Kidney epithelial cell (primary cell): ENCODE results near the gene DSC1. TPM values are rescaled to one million over a fixed set of nuclear protein-coding genes. Genes with fewer than 3 reads are reported as not detected.

Source experiments
- DNase-seq: peaks from one replicate; pipeline ENCODE4 v3.0.0-alpha.2; 2010; ENCODE audit warnings: low read depth
- H3K27me3 ChIP-seq: 2 replicates; pipeline ENCODE4 v1.6.0; 2011; ENCODE audit warnings: low read length; ENCODE audit not compliant: control insufficient read depth, insufficient read depth
- H3K36me3 ChIP-seq: 2 replicates; pipeline ENCODE4 v1.5.1; 2011; ENCODE audit warnings: low read length; ENCODE audit not compliant: control insufficient read depth, insufficient read depth
- H3K4me3 ChIP-seq: 2 replicates; pipeline ENCODE4 v1.5.1; 2011; ENCODE audit warnings: low read depth, mild to moderate bottlenecking, control low read depth, low read length
- CTCF ChIP-seq: IDR thresholded peaks from 2 replicates; pipeline ENCODE4 v1.5.1; 2011; ENCODE audit warnings: mild to moderate bottlenecking, moderate library complexity, low read length, control low read depth, inconsistent platforms; ENCODE audit not compliant: insufficient read depth, poor library complexity, severe bottlenecking
- total RNA-seq: library from RNA; depleted of rRNA; stranded (reverse); fragments of >200 nt; gene quantifications from 2 replicates; pipeline ENCODE4 v1.2.3, GENCODE V29; 2015

Gene DSC1
- total RNA-seq, 1 donor from 2014 or later: not detected

- no peak for DNase-seq
- TF ChIP-seq CTCF: no peak
- H3K4me3 ChIP-seq: no peak overlapping the region
Observed at GRCh38 chr18:31148600-31148999, 14.1 kb downstream of the DSC1 start.

GRCh38 chr18:31146809-31147208, 15.8 kb downstream of the DSC1 start:
- no peaks in the 10 kb centered on the region for H3K36me3 ChIP-seq
- H3K4me3 ChIP-seq: no peak overlapping the region
- DNase-seq: no peak
- no peaks in the 10 kb centered on the region for H3K27me3 ChIP-seq
- no peak for TF ChIP-seq CTCF

More at GRCh38 chr18:31148600-31148999, 14.1 kb downstream of the DSC1 start:
- no peaks in the 10 kb centered on the region for H3K27me3 ChIP-seq
- H3K36me3 ChIP-seq: no peaks in the 10 kb centered on the region

- no peaks in the 10 kb centered on the region for H3K27me3 ChIP-seq
- no peak overlapping the region for H3K4me3 ChIP-seq
- DNase-seq: no peak
- TF ChIP-seq CTCF: no peak
- no peaks in the 10 kb centered on the region for H3K36me3 ChIP-seq
Observed at GRCh38 chr18:31143025-31143424, 19.6 kb downstream of the DSC1 start.

GRCh38 chr18:31138709-31139108, 23.9 kb downstream of the DSC1 start:
- no peaks in the 10 kb centered on the region for H3K36me3 ChIP-seq
- no peak for DNase-seq
- no peaks in the 10 kb centered on the region for H3K27me3 ChIP-seq
- H3K4me3 ChIP-seq: no peak overlapping the region
- no peak for TF ChIP-seq CTCF

- H3K4me3 ChIP-seq: no peak overlapping the region
- H3K27me3 ChIP-seq: no peaks in the 10 kb centered on the region
- no peak for DNase-seq
- TF ChIP-seq CTCF: no peak
- H3K36me3 ChIP-seq: no peaks in the 10 kb centered on the region
Observed at GRCh38 chr18:31134988-31135529, 27.6 kb downstream of the DSC1 start.

- DNase-seq: no peak
- no peak for TF ChIP-seq CTCF
- Histone ChIP-seq H3K27me3 (no peaks in the 10 kb centered on the region), H3K36me3 (no peaks in the 10 kb centered on the region), H3K4me3 (no peak overlapping the region)
Observed at GRCh38 chr18:31129398-31130115, 33.1 kb downstream of the DSC1 start.
